ENCODE data around the gene VEZF1.
A peak's percentile ranks its signal among the peaks of the same experiment; 100 is the strongest.

The VEZF1 gene

DNA sequence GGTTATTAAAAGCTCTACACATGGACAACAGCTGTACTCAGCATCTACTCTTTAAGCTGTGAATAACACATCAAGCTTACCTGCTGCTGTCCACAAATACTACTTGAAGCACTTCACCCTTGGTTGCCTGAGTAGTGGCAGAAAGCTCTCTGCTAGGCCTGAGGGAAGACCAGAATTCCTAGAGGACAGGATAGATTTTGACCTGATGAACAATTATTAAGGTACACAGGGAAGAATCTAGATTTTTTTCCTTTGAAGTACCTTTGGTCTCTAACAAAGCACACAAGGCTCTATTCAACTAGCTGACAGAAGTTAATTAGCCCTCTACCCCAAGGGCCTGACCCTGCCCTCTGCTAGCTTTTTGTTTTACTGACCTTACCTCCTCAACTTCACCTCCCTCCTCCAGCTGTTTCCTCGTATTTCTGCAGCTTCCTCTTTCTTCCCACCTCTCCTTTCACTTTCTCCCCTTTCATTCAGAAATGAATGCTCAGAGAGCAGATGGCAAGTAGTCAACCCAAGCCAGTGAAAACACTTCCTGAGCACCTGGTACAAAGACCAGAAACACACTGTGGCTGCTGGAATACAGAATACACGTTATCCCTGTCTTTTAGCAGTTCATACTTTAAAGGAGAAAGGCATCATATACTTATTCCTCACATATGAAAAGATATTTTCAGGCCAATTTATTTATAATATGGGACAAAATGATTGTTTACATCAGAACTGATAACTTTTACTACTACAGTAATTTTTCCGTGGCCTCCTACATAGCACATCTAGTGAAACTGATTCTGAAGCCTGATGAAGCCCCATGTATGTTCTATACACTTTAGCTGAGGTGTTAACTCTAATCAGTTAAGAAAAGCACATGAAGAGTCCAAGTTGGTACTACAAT is 5.7 kb upstream of the VEZF1 start:
- H3K4me3 ChIP-seq (ENCODE audit: low read length): no peak overlapping the region
- no peaks in the 10 kb centered on the region for H3K27me3 ChIP-seq (ENCODE audit: insufficient read depth, low read length)
- H3K36me3 ChIP-seq (ENCODE audit: insufficient read depth, low read length): peaks cover 19% of the 10 kb centered on the region
- no peaks in the 10 kb centered on the region for H3K9me3 ChIP-seq (ENCODE audit: low read length)
- H2AFZ ChIP-seq (ENCODE audit: low read depth, low read length): no peak overlapping the region
- peaks cover 42% of the 10 kb centered on the region for H3K4me1 ChIP-seq (ENCODE audit: insufficient read depth, low read length)

DNA sequence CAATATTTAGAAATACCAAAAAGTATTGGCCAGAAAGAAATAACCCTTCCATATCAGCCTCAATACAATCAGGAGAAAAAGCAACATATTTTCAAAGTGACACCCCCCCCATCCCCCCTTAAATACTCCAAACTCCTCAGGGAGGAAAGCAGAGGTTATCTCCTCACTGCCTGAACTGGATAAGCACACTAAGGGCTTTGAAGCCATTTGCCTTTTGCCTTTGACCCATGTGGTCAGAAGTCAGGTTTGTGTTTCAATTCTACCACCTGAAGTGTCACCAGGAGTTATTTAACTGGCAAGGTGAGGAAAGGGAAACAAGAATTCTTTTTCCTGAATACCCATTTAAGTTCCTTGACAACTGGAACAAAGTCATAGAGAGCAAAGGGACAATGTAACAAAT is 3.5 kb upstream of the VEZF1 start:
- Histone ChIP-seq H3K4me3 (ENCODE audit: low read length) (no peak overlapping the region), H2AFZ (ENCODE audit: low read depth, low read length) (no peak overlapping the region), H3K4me1 (ENCODE audit: insufficient read depth, low read length) (peaks cover 45% of the 10 kb centered on the region)

GRCh38 chr17:57990037-57990436 is 2.0 kb upstream of the VEZF1 start:
- Histone ChIP-seq H2AFZ (ENCODE audit: low read depth, low read length) (no peak overlapping the region), H3K4me3 (ENCODE audit: low read length) (no peak overlapping the region), H3K9me3 (ENCODE audit: low read length) (no peaks in the 10 kb centered on the region), H3K4me1 (ENCODE audit: insufficient read depth, low read length) (peaks cover 45% of the 10 kb centered on the region), H3K36me3 (ENCODE audit: insufficient read depth, low read length) (peaks cover under 1% of the 10 kb centered on the region), H3K27me3 (ENCODE audit: insufficient read depth, low read length) (no peaks in the 10 kb centered on the region)

More for the DNA sequence above, 3.5 kb upstream of the VEZF1 start:
- no peaks in the 10 kb centered on the region for H3K36me3 ChIP-seq (ENCODE audit: insufficient read depth, low read length)
- H3K27me3 ChIP-seq (ENCODE audit: insufficient read depth, low read length): no peaks in the 10 kb centered on the region
- no peaks in the 10 kb centered on the region for H3K9me3 ChIP-seq (ENCODE audit: low read length)

DNA sequence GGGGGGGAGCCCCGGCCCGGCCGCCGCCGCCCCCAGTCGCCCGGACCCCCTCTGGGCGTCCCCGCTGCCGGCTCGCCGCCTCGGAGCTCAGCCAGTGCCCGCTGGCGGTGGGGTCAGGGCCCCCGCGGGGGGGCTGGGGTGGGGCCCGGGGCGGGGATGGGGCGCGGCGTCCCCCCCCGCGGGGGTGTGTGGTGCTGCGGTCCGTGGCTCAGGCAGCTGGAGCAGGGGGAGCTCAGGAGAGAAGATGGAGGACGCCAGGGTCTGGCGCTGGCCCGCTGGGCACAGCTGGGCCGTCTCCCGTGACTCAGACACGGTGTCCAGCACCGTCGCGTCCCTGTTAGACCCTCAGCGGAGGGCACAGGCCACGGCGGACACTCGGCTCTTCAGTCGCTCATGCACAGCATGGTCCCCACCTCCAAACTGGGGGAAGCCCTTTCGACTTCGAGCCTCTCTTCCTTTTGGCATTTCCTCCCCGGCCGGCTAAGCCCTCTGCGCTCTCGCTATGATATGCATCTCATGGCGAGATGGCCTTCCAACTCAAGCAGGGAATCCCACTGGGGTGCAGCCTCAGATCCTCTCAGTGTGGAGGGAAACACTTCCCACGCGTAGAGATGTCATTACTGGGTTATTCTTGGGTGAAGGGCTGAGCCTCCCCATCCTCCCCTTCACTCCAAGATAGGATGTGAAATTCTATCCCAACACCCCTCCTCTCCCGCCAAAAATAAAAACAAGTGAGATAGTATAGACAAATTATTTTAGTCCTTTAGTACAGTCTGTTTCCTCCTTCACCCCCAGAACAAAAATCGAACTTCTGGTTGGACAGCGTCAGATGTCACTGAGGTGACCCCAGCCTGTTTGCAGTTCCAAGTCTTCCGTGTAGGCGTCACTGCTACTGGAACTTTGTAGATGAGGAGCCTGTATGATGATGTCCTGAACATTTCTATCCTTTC is 522 bp upstream of the VEZF1 start:
- Histone ChIP-seq H2AFZ (ENCODE audit: low read depth, low read length) (no peak overlapping the region), H3K36me3 (ENCODE audit: insufficient read depth, low read length) (peaks cover 7% of the 10 kb centered on the region), H3K9me3 (ENCODE audit: low read length) (no peaks in the 10 kb centered on the region), H3K27me3 (ENCODE audit: insufficient read depth, low read length) (no peaks in the 10 kb centered on the region), H3K4me1 (ENCODE audit: insufficient read depth, low read length) (peaks cover 45% of the 10 kb centered on the region), H3K4me3 (ENCODE audit: low read length) (peak overlapping the region; percentile 75)

- Histone ChIP-seq H3K4me3 (ENCODE audit: low read length) (peak overlapping the region; percentile 75), H3K4me1 (ENCODE audit: insufficient read depth, low read length) (peaks cover 58% of the 10 kb centered on the region), H3K27me3 (ENCODE audit: insufficient read depth, low read length) (no peaks in the 10 kb centered on the region), H3K9me3 (ENCODE audit: low read length) (no peaks in the 10 kb centered on the region), H3K36me3 (ENCODE audit: insufficient read depth, low read length) (peaks cover 21% of the 10 kb centered on the region), H2AFZ (ENCODE audit: low read depth, low read length) (no peak overlapping the region)
These were observed 1.0 kb downstream of the VEZF1 start for GRCh38 chr17:57986841-57987580.

GRCh38 chr17:57985675-57985974 is 2.4 kb downstream of the VEZF1 start:
- Histone ChIP-seq H3K4me3 (ENCODE audit: low read length) (peak overlapping the region; percentile 75), H3K4me1 (ENCODE audit: insufficient read depth, low read length) (peaks cover 64% of the 10 kb centered on the region)

DNA sequence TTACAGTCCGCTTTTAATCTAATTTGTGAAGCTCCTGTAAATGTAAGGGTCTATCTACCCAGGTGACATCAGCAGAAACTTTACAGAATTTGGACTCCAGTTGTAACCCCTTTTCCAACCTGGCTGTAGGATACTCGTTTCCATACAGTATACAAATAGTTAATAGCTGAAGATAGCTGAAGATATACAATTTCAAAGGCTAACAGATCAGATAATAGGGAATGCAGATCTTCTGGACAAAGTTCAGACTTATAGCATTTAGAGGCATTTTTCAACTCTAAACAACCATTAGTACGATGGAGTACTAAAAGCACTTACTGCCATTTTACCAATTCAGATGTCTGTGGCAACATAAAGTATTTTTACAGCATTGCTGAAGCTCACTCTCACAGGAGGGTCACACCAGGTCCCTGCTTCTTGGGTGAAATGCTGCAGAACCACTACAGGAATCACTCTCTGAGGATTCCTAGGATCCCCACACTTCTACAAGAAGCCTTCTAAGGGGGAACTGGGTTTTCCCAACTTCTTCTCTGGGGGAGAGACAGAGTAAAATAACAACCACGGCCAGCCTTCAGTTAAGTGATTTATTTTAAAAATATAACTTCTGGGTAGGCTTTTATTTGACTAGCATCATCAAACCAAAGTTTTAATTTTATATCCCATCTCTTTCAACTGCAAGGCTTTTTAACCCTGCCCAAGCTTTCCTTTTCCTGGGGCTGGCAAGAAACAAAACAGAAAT is 2.9 kb downstream of the VEZF1 start:
- Histone ChIP-seq H3K27me3 (ENCODE audit: insufficient read depth, low read length) (no peaks in the 10 kb centered on the region), H3K9me3 (ENCODE audit: low read length) (no peaks in the 10 kb centered on the region), H2AFZ (ENCODE audit: low read depth, low read length) (no peak overlapping the region), H3K4me3 (ENCODE audit: low read length) (peak overlapping the region; percentile 75), H3K36me3 (ENCODE audit: insufficient read depth, low read length) (peaks cover 39% of the 10 kb centered on the region), H3K4me1 (ENCODE audit: insufficient read depth, low read length) (peaks cover 63% of the 10 kb centered on the region)

More at GRCh38 chr17:57985675-57985974, 2.4 kb downstream of the VEZF1 start:
- Histone ChIP-seq H2AFZ (ENCODE audit: low read depth, low read length) (no peak overlapping the region), H3K9me3 (ENCODE audit: low read length) (no peaks in the 10 kb centered on the region), H3K36me3 (ENCODE audit: insufficient read depth, low read length) (peaks cover 34% of the 10 kb centered on the region), H3K27me3 (ENCODE audit: insufficient read depth, low read length) (no peaks in the 10 kb centered on the region)

DNA sequence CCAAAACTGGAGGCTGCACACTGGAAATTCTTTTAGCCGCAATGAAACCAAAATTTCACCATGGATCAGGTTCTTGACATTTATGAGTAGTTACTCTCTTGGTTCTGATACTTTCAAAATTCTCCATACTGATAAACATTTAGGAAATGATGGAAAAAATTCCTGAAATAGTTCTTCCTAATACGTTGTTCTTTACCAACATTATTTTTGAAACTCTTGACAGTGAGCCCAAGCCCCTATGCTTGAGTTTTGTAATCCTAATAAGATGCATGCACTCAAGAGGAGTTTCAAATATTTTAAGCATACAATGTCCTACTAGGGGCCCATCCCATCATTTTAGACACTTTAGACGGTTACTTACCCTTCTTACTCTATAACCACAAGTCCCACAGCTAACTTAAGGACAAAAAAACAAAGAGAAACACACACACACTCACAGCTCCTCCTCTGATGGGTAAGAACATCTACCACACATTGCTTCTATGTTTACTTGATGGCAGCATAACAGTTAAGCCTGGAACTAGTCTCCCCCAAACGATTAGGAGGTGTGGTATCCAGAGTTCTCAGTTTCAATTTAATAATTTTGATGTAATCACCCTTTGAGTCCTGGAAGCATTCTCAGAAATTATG is 3.7 kb downstream of the VEZF1 start:
- peak overlapping the region; percentile 75 for H3K4me3 ChIP-seq (ENCODE audit: low read length)
- no peaks in the 10 kb centered on the region for H3K9me3 ChIP-seq (ENCODE audit: low read length)
- H3K36me3 ChIP-seq (ENCODE audit: insufficient read depth, low read length): peaks cover 46% of the 10 kb centered on the region

DNA sequence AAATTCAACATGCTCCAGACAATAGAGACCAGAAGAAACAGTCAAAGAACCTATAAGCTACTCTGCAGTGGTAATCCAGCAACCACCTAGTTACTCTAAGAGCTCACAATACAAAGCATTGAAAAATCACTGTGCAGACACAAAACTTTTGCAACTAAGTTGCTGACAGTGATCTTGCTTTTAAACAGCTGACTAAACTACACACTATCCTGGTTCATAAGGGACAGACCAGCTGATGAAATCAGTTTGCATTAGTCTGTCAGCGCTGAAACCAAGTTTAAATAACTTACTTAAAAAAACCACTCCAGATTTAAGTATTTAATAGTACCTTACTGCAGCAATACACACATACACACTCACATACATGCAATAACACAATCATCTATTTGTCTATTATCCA is 4.6 kb downstream of the VEZF1 start:
- Histone ChIP-seq H3K4me3 (ENCODE audit: low read length) (no peak overlapping the region), H3K4me1 (ENCODE audit: insufficient read depth, low read length) (peaks cover 47% of the 10 kb centered on the region), H3K36me3 (ENCODE audit: insufficient read depth, low read length) (peaks cover 55% of the 10 kb centered on the region), H2AFZ (ENCODE audit: low read depth, low read length) (no peak overlapping the region), H3K27me3 (ENCODE audit: insufficient read depth, low read length) (no peaks in the 10 kb centered on the region), H3K9me3 (ENCODE audit: low read length) (no peaks in the 10 kb centered on the region)

More for the DNA sequence above, 3.7 kb downstream of the VEZF1 start:
- Histone ChIP-seq H3K27me3 (ENCODE audit: insufficient read depth, low read length) (no peaks in the 10 kb centered on the region), H2AFZ (ENCODE audit: low read depth, low read length) (no peak overlapping the region), H3K4me1 (ENCODE audit: insufficient read depth, low read length) (peaks cover 56% of the 10 kb centered on the region)

DNA sequence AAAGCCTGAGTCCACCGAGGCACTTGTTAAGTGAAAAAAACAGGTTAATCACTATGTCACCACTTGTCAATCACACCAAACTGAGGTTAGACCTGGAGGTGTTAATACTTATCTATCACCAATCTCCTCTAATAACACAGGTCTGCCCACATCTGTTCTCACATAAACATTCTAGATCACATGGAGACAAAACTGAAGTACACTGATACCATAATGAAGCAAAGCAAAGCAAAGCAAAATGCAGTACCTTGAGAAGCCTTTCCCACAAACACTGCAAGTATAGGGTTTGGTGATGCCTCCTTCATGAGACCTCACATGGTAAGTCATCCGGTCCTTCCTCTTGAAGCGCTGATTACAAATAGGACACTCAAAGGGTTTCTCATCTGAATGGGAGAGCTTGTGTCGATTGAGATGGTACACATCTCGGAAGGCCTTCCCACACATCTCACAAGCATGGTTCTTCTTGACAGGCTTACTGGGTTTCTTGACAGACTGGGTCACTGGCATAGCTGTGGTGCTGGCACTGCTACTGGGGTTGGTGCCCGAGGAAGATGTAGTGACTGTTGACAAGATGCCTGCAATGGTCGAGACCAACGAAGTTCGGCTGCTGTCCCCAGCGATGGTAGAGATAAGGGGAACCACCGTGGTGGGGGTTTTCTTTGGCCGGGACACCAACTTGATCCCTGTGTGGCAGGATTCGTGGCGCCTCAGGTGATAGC is 5.4 kb downstream of the VEZF1 start:
- peaks cover 63% of the 10 kb centered on the region for H3K36me3 ChIP-seq (ENCODE audit: insufficient read depth, low read length)

GRCh38 chr17:57980522-57980921 is 7.5 kb downstream of the VEZF1 start:
- H3K4me1 ChIP-seq (ENCODE audit: insufficient read depth, low read length): peaks cover 42% of the 10 kb centered on the region
- H3K36me3 ChIP-seq (ENCODE audit: insufficient read depth, low read length): peaks cover 84% of the 10 kb centered on the region
- no peak overlapping the region for H3K4me3 ChIP-seq (ENCODE audit: low read length)
- H3K27me3 ChIP-seq (ENCODE audit: insufficient read depth, low read length): no peaks in the 10 kb centered on the region
- no peak overlapping the region for H2AFZ ChIP-seq (ENCODE audit: low read depth, low read length)
- H3K9me3 ChIP-seq (ENCODE audit: low read length): no peaks in the 10 kb centered on the region

More for the DNA sequence above, 5.4 kb downstream of the VEZF1 start:
- H2AFZ ChIP-seq (ENCODE audit: low read depth, low read length): no peak overlapping the region
- H3K4me3 ChIP-seq (ENCODE audit: low read length): no peak overlapping the region
- peaks cover 46% of the 10 kb centered on the region for H3K4me1 ChIP-seq (ENCODE audit: insufficient read depth, low read length)
- H3K9me3 ChIP-seq (ENCODE audit: low read length): no peaks in the 10 kb centered on the region
- H3K27me3 ChIP-seq (ENCODE audit: insufficient read depth, low read length): no peaks in the 10 kb centered on the region

Measured in neuron (in vitro differentiated cells).